HK-2 (cell line): ENCODE results near the gene ANK2.
"Not testable (repeated sequence)": the region's sequence is repeated elsewhere in the genome, so short reads cannot be mapped to it uniquely, and the experiment has no call there.

Experiments used
- DNase-seq: peaks from one replicate; pipeline ENCODE4 v3.0.0-alpha.2; 2018; ENCODE audit not compliant: unreplicated experiment

The ANK2 gene

DNA sequence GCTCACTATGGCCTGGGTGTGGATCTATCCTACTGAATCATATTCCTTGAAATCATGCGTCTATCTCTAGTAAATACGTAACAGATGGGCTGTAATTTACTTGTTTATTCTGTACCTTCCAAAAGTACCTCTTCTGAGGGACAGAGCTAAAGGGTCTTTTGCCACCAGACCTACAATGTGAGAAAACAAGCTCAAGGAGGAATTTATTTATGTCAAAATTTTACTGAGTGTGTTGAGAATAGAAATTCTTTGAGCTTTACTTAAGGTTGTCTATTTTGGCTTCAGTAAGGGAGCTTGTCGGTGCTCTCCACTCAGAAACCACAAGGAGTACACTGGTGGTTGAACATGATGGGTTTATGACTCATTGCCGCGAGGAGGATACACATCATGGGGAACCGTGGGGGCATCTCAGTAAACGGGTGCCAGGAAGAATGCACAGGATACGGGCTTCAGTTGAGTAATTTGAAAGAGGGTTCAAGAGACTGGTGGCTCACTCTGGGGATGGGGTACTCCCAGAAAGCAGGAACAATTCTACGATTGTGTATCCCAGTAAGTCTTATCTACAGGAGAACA lies 3.0 kb downstream of the ANK2 start:
- DNase-seq: peak; percentile 70

DNA sequence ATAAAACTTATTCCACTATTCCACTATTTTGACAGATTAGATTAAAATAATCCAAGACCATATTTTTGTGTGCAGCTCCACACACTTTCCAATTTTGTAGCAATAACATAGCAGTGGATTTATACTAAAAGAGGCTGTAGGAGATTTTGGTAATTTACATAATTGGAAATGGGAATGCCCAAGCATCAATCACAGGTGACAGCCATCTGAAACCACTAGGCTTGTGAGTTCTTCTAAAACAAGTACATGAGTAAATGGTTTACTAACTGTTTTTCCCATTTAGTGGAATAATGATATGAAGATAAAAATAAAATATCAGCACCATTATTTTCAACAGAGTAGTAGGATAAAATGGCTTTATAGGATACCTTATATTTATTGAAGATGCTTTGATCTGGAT lies 4.4 kb downstream of the ANK2 start:
- no peak for DNase-seq

DNA sequence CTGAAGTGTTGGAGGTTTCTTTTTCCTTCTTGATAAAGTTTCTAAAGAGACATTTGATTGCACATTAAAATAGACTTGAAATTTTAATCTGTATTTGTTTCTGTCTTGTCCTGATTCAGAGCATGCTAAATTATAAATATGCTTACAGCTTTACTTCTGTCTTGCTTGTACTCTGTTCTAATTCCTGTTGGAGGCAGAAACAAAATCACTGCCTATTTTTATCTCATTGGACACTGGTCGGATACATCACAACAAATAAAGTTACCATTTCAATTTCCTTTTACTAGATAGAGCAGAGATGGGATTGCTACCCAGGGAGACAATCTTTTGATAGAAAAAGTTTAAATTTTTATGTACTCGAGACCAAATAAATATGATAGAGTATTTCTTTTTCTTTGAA lies 6.9 kb downstream of the ANK2 start:
- no peak for DNase-seq

DNA sequence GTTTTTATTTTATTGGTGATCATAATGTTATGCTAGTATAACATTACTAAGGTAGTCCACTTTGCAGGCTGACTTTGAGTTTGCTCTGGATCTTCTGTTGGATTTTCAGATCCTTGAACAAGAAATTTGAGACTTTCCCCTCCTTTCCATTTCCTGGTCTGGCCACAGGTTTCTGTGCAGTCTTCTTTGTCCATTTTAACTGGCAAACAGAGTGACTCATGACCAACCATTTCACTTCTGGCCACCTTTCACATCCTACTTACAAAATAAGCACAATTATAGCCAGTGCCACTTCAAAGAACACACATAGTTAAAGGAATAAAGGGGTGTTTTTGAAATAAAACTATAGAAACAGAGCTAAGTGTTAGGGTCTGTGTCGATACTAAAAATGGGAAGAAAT lies 8.4 kb downstream of the ANK2 start:
- DNase-seq: no peak

DNA sequence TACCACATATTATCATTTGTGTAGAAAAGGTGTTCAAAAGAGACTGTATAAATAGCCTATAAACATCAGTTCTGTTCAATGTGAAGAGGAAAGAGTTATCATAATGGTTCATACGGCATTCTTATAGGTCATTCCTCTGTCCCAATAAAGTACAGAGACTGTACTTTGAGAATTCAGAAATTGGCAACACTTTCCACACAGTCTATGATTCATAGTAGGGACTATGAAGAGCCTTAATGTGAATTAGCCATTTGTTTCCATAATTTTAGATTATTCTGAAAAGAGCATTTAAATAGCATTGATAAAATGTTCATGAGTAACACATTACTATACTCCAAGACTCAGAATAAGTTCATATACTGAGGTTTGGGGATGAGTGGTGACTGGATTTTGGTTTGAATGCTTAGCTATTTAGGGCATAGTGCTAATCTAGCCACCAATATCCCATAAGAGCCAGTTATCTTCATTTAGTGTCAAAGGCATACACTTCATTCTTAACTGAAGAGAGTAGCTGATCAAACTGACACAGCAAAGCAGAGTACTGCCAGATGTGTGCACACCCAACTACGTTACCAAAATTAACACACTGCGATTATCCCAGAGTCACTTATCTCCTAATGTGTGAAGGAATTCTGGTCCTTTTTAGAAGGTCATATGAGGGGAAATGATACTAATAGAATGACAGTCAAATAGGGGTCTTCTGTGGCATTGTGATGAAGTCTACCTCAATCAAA lies 10.2 kb downstream of the ANK2 start:
- DNase-seq: no peak

DNA sequence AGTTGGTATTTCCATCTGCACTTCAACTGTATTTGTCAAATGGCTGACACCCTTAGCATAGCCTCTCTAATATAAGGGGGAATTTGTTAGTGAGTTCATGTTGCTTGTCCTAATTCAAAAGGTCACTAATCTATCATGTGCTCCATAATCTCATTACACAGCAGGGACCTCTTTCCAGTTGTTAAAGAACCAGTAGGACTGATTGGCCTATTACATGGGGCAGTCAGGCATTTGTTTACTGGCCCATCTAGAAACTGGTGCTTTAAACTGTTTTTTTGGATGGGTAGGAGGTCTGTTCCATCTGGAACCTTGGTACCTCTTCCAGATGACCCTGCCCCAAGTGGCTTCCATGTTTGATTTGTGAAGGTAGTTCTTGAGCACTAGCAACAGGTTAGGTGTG lies 11.4 kb downstream of the ANK2 start:
- DNase-seq: no peak

DNA sequence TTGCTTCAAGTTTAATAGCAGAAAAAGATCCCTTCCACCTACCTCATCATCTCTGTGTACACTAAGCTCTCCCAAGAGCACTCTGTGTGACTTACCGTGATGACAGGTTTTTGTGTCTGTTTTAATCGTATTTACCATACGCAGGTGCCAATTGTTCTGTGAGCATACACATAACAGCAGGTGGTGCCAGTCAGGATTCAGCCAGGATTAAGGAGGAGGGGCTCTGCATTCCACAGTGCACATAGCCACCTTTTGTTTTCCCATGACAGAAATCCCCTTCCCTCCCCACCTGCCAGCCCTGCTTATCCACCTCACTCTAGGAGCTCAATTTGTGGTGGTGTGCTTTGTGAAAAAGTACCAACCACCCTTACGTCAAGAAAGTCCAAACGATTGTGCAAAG lies 14.8 kb downstream of the ANK2 start:
- no peak for DNase-seq

DNA sequence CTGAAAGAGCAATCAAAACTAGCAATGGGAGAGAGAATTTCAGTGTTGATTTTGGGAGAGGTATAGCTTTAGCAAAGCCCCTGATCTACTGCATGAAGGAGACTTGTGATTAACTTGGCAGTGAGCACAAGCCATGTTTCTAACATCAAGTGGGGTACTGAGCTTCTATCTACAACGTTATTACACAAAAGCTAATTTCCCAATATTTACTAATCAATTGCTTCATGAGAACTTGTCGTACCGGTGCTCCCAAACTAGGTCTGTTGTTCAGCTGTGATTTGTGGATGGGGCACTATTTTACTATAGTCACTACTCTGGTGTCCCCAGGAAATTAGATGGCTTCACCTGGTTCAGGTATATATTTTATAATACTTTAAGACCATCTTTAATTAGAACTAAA lies 16.2 kb downstream of the ANK2 start:
- DNase-seq: no peak

DNA sequence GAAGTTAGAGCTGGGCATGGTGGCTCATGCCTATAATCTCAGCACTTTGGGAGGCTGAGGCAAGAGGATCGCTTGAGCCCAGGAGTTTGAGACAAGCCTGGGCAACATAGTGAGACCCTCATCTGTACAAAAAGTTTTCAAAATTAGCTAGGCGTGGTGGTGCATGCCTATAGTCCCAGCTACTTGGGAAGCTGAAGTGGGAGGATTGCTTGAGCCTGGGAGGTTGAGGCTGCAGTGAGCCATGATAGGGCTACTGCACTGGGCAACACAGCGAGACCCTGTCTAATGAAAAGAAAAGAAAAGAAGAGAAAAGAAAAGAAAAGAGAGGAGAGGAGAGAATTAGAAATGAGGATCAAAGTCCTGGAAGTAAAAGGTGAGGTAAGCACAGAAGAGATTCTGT lies 19.3 kb downstream of the ANK2 start:
- not testable (repeated sequence) for DNase-seq

DNA sequence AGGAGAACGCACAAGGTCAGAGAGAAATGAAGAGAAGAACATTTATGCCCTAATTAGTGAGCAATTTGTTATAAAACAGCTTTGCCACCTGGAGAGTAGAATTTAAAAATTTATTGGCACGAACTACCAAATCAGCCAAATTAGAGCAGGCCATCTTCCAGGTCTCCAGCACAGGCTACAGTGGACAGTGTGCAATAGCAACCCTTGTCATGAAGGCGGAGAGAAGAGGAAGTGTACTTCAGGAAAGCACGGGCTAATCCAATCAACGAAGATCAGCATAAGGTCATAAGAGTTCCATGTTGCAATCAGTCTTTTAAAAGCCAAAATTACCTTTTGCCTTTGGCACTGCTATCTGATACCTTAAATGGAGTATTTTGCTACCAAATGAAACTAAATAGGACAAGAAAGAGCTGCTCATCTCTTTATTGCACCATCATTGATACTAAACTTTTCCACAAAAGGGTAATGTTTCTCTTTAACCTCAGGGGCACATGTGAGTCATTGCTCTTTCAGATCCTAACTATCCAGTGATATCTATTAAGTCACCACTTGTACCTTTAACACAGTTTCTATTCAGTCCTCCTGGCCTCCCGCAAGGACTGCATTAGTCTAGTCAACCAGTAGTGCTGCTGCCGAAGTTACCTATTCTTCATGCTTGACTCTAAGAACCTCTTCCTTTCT lies 19.9 kb downstream of the ANK2 start:
- DNase-seq: no peak

DNA sequence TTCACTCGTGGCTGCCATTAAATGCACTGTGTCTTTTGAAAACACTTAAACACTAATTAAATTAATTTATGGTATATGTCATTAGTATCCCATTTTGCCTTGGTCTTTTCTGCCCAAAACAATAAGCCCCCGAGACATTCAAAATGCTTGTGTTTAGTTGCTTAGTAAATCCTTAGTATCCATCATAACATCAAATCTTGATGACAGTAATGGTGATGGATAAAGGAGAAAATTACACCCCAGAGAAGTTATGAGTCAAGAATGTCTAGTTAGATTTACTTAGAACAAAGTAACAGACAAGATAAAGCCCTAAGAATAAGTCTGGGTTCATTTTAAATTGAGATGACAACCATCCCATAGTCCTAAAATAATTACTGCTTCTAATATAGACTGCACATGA lies 21.3 kb downstream of the ANK2 start:
- no peak for DNase-seq

DNA sequence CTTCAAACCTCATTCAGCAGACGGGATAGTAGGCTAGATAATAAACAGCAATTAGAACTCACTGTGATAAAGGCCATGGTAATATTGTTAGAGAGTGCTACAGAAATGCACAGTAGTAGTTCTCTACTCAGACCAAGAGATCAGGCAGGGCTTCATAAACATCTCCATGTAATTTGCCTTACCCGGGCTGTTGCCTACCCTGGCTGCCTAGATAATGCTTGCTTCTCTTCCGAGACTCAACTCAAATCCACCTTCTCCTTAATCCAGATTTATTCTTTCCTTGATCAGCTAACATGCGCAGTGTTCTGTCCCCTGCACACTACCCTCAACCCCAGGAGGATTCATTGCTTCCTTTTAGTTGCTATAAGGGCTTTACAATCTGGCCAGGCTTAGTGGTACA lies 21.8 kb downstream of the ANK2 start:
- DNase-seq: no peak

DNA sequence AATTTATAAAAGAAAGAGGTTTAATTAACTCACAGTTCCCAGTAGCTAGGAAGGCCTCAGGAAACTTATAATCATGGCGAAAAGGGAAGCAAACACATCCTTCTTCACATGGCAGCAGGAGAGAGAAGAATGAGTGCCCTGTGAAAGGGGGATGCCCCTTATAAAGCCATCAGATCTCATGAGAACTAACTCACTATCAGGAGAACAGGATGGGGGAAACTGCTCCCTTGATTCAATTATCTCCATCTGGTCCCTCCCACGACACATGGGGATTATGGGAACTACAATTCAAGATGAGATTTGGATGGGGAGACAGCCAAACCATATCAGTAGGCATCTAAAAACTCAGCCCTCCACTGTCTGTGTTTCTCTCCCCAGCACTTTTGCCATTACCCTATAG lies 22.4 kb downstream of the ANK2 start:
- no peak for DNase-seq

DNA sequence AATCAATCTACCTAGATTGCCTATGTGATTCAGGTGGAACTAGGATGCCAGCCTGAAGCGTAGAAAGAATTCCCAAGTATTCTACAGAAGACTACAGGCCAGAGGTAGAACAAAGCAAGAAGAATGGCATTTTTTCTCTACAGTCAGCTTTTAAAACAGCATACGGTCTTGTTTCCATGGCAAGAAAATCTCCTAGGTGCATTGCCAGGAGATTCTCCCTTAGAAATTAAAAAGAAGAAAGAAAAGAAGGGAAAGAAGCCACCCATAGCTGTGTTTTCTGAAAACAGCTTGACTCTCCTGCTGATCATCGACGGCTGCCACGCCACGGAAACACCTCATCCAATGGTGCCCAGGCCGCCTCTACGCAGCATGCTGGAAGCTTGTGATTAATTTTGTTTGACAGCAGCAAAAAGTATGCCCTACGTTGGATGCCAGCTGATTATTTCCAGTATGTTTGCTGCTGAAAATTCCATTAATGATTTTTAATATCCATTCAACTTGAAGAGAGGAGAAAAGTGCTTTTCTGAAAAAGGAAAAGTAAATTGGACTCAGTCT lies 24.1 kb downstream of the ANK2 start:
- no peak for DNase-seq

DNA sequence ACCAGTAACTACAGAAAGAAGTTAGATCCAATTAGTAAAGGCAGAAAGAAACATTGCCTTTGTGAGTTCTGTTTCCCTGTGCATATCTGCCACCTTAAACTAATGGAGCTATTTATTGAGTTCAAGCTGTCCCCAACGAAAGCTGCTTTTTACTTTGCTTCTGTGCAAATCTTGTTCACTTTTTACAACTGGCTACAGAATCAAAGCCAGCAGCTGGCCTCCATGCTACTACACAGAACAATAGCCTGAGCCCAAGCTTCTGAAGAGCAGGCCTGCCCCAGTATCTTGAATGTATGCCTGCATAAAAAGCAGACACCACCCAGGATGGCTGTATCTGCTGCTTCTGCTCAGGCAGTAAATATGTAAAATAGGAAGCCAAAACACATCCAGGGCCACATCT lies 28.1 kb downstream of the ANK2 start:
- DNase-seq: no peak

DNA sequence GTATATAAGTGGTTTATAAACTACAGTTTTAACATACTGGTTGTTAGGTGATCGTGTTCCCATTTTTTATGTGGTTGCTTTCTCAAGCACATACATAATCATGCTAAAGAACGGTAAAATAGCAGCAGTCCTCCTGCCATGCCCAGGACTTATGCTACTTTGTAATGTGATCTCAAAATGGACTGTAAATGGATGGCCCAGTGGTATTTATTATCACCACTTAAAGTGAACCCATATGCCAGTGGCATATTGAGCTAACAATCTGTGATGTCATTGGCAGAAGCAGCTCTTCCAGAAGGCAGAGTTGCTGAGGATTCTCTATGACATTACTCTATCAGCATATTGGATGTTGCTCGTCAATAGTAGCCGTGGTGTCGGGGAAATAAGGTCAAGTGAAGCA lies 28.6 kb downstream of the ANK2 start:
- no peak for DNase-seq

DNA sequence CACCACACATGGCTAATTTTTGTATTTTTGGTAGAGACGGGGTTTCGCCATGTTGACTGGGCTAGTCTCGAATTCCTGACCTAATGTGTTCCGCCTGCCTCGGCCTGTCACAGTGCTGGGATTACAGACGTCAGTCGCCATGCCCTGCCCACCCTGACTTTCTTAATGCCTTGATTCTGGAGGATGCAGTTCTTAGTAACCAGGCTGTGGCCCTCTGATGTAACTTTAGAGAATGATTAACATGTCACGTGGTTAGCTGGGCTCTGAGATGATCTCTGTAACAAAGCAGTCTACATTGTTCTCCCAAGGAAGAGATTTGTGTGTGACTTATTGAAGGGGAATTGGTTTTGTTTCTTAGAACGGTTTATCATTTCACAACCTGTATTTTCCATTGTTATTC lies 30.6 kb downstream of the ANK2 start:
- peak; percentile 55 for DNase-seq

DNA sequence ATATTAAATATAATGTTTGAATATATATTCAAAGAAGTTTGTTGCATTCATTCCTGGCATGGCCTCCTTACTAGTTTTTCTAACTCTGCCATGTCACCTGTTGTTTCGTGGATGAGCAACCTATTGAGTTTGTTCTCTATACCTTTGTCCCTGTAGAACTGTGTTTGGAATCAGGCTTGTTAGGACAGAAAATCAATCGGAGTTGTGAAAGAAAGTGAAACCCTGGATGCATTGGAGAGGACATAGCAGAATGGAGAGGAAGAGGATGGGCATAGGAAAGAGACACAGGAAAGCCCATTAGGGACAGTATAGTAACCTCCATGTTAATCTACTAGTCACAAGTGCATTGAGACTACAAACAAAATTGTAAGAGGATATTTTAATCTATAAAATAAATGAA lies 31.2 kb downstream of the ANK2 start:
- no peak for DNase-seq

DNA sequence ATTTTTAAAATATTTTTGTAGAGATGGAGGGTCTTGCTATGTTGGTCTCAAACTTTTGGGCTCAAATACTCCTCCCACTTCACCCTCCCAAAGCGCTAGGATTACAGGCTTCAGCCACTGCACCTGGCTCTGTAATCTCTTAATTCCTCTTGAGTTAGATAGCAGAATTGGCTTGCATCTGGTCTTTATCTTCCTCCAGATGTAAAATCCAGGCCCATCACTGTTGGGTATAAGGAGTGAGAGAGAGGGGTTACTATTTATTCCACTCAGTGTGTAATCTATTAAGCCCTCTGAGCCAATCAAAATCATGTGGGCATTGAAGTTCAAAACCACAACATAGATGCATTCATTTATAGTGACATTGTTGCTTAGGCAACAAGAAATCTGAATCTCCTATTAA lies 33.9 kb downstream of the ANK2 start:
- DNase-seq: no peak

DNA sequence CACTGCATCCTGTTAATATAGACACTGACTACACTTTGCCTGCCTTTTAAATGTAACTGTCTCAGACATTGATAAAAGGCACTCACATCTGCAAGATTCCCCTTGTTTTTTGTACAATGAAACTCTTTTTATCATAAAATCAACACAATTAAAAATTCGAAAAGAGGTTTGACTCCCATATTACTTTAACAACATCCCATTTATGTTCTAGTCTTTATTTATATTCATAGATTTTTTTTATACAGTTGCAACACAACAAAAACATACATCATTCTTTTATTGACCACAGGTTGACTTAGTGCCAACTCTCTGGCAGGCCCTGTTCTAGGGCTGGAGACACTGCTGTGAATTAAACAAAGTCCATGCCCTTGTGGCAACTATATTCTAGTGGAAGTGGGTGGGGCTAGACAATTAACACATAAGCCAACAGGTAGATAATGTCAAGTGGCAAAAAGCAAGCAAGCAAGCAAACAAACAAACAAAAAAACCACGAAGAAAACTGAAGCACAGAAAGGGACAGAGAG lies 36.8 kb downstream of the ANK2 start:
- DNase-seq: no peak

DNA sequence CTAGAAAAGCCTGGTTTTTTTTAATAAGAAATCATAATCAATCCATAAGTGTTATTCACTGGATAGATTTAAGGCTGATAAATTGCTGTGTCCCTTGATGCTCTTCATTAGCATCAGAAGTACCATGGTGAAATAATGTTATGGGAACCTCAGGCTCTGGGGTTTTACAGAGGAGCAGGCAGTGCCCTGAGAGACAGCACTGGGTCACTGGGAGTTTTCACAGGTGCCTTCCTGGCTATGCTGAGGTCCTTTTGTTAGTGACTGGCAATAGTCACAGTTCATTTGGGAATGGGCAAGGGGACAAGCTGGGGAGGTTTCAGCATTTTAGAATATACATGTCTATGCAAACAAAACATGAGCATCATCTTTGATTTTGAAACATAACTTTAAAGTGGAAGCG lies 38.6 kb downstream of the ANK2 start:
- DNase-seq: no peak

DNA sequence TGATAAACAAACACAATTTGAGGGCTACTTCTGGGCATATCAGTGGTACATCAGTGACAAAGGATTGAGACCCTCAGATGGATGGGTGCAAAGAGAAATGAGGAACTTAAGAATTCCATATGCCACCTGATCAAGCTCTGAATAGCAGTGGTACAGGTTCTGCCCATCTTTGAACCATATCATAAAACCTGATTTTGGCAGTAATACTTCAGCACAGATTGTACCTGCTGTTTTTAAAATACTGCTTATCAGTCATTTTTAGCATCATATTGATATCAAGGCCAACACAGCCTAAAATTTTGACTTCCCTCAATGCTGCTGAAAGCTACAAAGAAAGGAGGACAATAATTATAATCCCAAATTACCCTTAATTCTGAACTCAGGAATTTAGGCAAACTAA lies 41.5 kb downstream of the ANK2 start:
- no peak for DNase-seq

DNA sequence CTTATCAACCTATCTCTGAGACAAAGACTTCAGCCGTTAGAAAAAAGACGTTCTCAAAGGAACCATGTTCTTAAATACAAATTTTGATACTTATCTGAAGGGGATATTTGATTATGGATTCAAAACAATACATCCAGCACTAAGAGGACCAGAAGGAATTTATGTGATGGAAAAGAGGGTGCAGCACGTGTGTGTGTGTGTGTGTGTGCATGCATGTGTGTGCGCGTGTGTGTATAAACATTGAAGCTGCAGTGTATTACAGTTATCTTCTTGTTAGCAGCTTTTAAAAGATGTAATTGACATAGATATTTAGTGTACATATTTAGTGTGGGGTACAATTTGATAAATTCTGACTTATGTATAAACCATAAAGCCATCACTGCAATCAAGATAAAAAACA lies 44.9 kb downstream of the ANK2 start:
- no peak for DNase-seq
